Fibroblast of skin of left biceps (primary cell): ENCODE results near the gene CCR6.
"Not testable (repeated sequence)": the region's sequence is repeated elsewhere in the genome, so short reads cannot be mapped to it uniquely, and the experiment has no call there.

Experiments used
- DNase-seq, 2 experiments: peaks; one replicate each; pipeline ENCODE4 v3.0.0-alpha.2; 2013; ENCODE audit warnings: low read depth in 2 of 2

Gene CCR6

GRCh38 chr6:167169867-167170266 lies 47.0 kb downstream of the CCR6 start:
- not testable (repeated sequence) for DNase-seq

- DNase-seq: not testable (repeated sequence)
These were observed 48.4 kb downstream of the CCR6 start for GRCh38 chr6:167171300-167171699.

- not testable (repeated sequence) for DNase-seq
These were observed 49.1 kb downstream of the CCR6 start for GRCh38 chr6:167172011-167172410.

GRCh38 chr6:167177271-167177670 lies 54.4 kb downstream of the CCR6 start:
- not testable (repeated sequence) for DNase-seq

- DNase-seq: not testable (repeated sequence)
These were observed 56.2 kb downstream of the CCR6 start for GRCh38 chr6:167178896-167179655.

GRCh38 chr6:167180086-167180485 lies 57.2 kb downstream of the CCR6 start:
- DNase-seq: not testable (repeated sequence)

GRCh38 chr6:167181351-167181750 lies 58.5 kb downstream of the CCR6 start:
- DNase-seq: not testable (repeated sequence)

- not testable (repeated sequence) for DNase-seq
These were observed 60.0 kb downstream of the CCR6 start for GRCh38 chr6:167182913-167183314.

GRCh38 chr6:167185101-167185500 lies 62.2 kb downstream of the CCR6 start:
- not testable (repeated sequence) for DNase-seq

- not testable (repeated sequence) for DNase-seq
These were observed 64.4 kb downstream of the CCR6 start for GRCh38 chr6:167187275-167187674.
